ENCODE results near the gene SLC9A3.

Gene SLC9A3

GRCh38 chr5:554284-554988 is 30.2 kb upstream of the SLC9A3 start:
- no peak for DNase-seq (ENCODE audit: low read depth)

DNA sequence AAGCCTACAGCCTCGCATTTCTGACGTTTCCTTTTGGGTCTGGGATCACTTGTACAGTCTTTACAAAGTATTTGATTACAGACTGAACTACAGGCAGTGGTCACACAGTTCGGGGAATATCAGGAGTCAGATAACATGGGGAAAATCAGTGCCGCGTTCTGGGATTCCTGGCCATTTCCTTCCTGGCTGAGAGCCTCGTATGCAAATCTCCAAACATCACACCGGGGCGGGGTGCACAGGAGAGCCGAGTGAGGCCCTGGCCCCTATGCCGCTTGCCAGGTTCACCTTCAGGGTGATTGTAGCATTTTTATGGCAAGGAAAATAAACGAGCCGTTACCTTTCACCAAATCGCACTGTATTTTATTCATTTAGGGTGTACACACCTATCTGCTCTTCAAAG is 29.6 kb upstream of the SLC9A3 start:
- DNase-seq (ENCODE audit: low read depth) = no peak

GRCh38 chr5:551406-551805 is 27.2 kb upstream of the SLC9A3 start:
- no peak for DNase-seq (ENCODE audit: low read depth)

- DNase-seq (ENCODE audit: low read depth) = no peak
These were observed 25.0 kb upstream of the SLC9A3 start for GRCh38 chr5:549229-549628.

- DNase-seq (ENCODE audit: low read depth) = no peak
These were observed 24.0 kb upstream of the SLC9A3 start for GRCh38 chr5:548256-548655.

DNA sequence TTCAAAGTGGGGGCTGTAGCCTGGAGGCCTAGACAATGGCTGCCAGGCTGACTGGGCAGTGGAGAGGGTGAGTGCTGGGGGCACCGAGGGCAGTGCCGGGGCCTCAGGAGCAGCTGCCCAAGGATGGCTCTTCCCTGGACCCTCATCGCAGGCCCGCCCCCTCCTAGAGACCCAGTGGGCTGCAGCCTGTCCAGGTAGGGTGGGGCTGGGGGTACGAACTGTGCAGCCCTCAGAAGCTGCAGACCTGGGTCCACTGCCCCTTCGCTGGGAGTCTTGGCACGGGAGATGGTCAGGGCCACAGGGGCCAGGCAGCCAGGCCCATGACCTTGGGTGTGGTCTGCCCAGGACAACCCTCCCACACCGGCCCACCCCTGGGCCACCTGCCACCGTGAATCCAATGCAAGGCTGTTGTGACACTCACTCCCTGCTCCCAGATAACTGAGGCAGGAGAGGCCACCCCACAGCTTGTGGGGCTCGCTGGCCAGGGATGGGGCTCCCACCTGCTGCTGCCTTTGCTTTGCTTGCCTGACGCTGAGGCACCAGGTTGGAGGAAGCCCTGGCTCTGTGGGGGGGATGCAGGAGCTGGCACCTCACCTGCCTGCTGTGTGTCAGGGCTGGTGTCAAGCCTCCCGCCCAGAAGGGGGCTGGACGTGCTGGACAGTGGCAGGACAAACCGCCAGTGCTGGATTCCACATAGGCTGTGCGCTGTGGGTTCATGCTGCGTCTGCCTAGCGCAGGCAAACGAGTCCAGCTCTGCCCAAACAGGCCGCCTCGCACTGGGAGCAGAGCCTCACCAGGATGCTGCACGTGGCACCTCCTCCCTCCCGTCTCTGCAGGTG is 23.1 kb upstream of the SLC9A3 start:
- no peak for DNase-seq (ENCODE audit: low read depth)

DNA sequence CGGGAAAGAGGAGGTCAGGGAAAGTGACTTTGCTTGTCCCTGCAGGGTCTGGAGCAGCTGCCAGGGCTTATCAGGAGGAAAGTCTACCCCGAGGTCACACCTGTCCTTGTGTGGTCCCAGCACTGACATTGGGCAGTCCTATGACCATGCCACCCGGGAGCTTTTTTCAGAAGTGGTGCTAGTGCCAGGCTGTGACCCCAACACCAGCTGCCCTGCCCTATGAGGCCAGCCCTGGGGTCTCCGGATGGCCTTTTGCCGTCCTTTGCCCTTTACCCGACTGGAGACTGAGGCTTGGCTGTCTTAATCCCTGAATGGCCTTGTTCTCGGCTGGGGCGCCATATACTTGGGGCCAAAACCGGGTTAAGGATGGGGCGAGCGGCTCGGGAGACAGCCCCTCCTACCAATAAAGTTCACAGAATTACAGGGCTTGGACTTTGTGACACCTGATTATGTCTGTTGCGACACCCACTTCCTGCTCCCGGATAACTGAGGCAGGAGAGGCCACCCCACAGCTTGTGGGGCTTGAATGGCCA is 22.2 kb upstream of the SLC9A3 start:
- no peak for DNase-seq (ENCODE audit: low read depth)

- DNase-seq (ENCODE audit: low read depth) = no peak
These were observed 21.6 kb upstream of the SLC9A3 start for GRCh38 chr5:545641-546375.

DNA sequence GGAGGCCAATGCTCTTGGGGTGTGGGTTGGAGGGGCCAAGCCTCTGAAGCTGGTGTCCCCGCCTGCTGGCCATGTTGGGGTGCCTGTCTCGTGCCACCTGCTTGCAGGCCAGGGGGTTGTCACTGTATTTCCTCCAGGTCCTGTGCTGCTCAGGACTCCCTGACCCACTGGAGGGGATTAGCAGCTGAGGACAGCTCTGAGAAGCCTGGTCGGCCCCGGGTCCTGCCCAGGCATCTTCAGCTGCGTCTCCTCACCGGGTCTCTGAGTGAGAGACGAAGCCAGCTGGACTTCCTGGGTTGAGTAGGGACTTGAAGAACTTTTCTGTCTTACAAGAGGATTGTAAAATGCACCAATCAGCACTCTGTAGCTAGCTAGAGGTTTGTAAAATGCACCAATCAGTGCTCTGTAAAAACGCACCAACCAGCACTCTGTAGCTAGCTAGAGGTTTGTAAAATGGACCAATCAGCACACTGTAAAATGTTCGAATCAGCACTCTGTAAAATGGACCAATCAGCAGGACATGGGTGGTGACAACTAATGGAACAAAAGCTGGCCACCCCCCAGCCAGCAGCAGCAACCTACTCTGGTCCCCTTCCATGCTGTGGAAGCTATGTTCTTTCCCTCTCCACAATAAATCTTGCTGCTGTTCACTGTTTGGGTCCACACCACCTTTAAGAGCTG is 20.6 kb upstream of the SLC9A3 start:
- DNase-seq (ENCODE audit: low read depth) = no peak

- peak; percentile 29 for DNase-seq (ENCODE audit: low read depth)
These were observed 19.8 kb upstream of the SLC9A3 start for GRCh38 chr5:543755-544674.

- DNase-seq (ENCODE audit: low read depth) = no peak
These were observed 19.1 kb upstream of the SLC9A3 start for GRCh38 chr5:543351-543750.

- DNase-seq (ENCODE audit: low read depth) = no peak
These were observed 18.4 kb upstream of the SLC9A3 start for GRCh38 chr5:542319-543311.

DNA sequence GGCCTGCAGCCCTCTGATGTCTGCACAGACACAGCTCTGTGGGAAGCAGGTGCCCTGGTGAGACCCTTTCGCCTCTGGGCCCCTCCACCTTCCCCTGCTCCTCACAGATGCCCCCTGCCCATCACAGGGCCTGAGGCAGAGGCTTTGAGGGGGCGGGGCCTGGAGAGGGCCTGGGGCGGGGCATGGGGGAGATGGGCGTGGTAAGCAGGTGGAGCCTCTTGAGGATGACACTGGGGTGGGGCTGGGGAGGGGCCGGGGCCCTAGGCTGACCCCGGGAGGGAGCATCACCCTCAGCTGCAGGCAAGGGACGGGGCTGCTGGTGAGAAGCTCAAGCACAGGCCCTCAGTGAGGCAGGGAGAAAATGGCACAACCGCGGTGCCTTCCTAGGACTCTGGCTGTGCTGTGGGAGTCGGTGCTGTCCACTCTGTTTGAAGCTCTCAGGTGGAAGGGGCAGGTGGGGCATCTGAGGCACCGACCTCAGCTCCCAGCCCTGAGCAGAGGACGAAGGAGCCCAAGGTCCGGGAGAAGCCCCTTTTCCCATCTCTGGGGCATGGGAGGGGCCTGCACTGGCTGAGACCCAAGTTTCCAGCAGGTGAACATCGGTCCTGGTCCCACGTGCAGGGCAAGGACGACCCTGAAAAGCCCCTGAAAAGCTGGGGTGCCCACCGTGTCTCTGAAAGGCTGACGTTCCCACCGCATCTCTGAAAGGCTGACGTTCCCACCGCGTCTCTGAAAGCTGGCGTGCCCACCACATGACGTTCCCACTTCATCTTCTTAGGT is 17.5 kb upstream of the SLC9A3 start:
- DNase-seq (ENCODE audit: low read depth) = no peak

GRCh38 chr5:540906-541538 is 16.8 kb upstream of the SLC9A3 start:
- no peak for DNase-seq (ENCODE audit: low read depth)

GRCh38 chr5:540071-540905 is 16.0 kb upstream of the SLC9A3 start:
- DNase-seq (ENCODE audit: low read depth) = no peak

DNA sequence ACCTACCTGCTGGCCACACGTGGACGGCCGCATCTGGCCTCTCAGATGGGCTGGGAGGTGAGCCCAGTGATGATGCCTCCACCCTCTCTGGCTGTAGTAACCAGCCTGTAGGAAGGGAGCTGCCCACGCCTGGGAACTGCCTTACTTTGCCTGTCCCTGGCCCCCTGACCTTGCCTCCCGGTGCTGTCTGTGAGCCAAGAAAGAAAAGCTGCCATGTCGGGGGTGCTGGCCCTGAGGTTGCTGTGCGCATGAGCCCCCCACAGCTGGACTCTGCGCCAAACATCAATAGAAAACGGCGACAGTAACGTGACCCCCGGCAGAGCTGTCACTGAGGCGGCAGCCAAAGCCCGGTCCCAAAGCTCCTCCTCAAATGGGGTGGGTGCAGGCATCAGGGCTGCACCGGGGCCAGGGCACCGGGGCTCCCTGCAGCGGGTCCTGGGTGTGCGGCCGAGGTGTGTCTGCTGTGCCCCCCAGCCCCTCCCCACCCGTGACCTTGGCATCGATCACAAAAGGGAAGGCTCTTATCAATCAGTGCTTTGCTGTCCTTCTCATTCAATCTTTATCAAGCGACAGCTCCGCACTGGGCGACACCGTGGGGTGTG is 15.3 kb upstream of the SLC9A3 start:
- no peak for DNase-seq (ENCODE audit: low read depth)

Data from activated T-cell treated with anti-CD3 and anti-CD28 coated beads for 48 hours (primary cell).